Forelimb muscle (tissue), 1 donor: ENCODE measurements around the gene SLC35F1. TPM values are rescaled to one million over a fixed set of nuclear protein-coding genes. Genes with fewer than 3 reads are reported as not detected.

Source experiments
- DNase-seq: peaks from one replicate; pipeline ENCODE4 v3.0.0-alpha.2; 2013; ENCODE audit warnings: low read depth
- polyA plus RNA-seq: library from polyadenylated mRNA; unstranded; fragments of 120-200 nt; gene quantifications from one replicate; pipeline ENCODE4 v1.2.1, GENCODE V29; 2013; ENCODE audit not compliant: insufficient read length

SLC35F1 gene
- polyA plus RNA-seq, 1 donor = 1.5 TPM

GRCh38 chr6:118313762-118314161, 406.7 kb downstream of the SLC35F1 start:
- DNase-seq = no peak

- DNase-seq = no peak
These were observed 409.8 kb downstream of the SLC35F1 start for GRCh38 chr6:118316796-118317384.

- DNase-seq = no peak
These were observed 410.8 kb downstream of the SLC35F1 start for GRCh38 chr6:118317581-118318563.

GRCh38 chr6:118318648-118319047, 411.6 kb downstream of the SLC35F1 start:
- DNase-seq = no peak

- no peak for DNase-seq
These were observed 412.4 kb downstream of the SLC35F1 start for GRCh38 chr6:118319416-118319815.

GRCh38 chr6:118319894-118320649, 413.0 kb downstream of the SLC35F1 start:
- no peak for DNase-seq

- DNase-seq = no peak
These were observed 413.6 kb downstream of the SLC35F1 start for GRCh38 chr6:118320652-118321051.

GRCh38 chr6:118324116-118324515, 417.1 kb downstream of the SLC35F1 start:
- DNase-seq = no peak

- DNase-seq = no peak
These were observed 418.3 kb downstream of the SLC35F1 start for GRCh38 chr6:118325220-118325860.

- DNase-seq = no peak
These were observed 419.6 kb downstream of the SLC35F1 start for GRCh38 chr6:118326712-118327111.

- DNase-seq = no peak
These were observed 420.2 kb downstream of the SLC35F1 start for GRCh38 chr6:118327237-118327636.

GRCh38 chr6:118333772-118334171, 426.7 kb downstream of the SLC35F1 start:
- no peak for DNase-seq

- no peak for DNase-seq
These were observed 427.6 kb downstream of the SLC35F1 start for GRCh38 chr6:118334634-118335033.

- no peak for DNase-seq
These were observed 428.3 kb downstream of the SLC35F1 start for GRCh38 chr6:118335325-118335816.

GRCh38 chr6:118344014-118344670, 437.1 kb downstream of the SLC35F1 start:
- no peak for DNase-seq

GRCh38 chr6:118350881-118351430, 443.9 kb downstream of the SLC35F1 start:
- no peak for DNase-seq

- no peak for DNase-seq
These were observed 446.5 kb downstream of the SLC35F1 start for GRCh38 chr6:118353564-118353963.

- DNase-seq = no peak
These were observed 447.6 kb downstream of the SLC35F1 start for GRCh38 chr6:118354641-118355040.

GRCh38 chr6:118356054-118356453, 449.0 kb downstream of the SLC35F1 start:
- no peak for DNase-seq

GRCh38 chr6:118356686-118357085, 449.6 kb downstream of the SLC35F1 start:
- DNase-seq = no peak
